Activated T-cell treated with anti-CD3 and anti-CD28 coated beads for 48 hours (primary cell): Measurements from ENCODE around the gene CPED1.
"Not testable (repeated sequence)": the region's sequence is repeated elsewhere in the genome, so short reads cannot be mapped to it uniquely, and the experiment has no call there.

Source experiments
- DNase-seq: peaks from one replicate; pipeline ENCODE4 v3.0.0-alpha.2; 2020; ENCODE audit warnings: low read depth

CPED1 gene

DNA sequence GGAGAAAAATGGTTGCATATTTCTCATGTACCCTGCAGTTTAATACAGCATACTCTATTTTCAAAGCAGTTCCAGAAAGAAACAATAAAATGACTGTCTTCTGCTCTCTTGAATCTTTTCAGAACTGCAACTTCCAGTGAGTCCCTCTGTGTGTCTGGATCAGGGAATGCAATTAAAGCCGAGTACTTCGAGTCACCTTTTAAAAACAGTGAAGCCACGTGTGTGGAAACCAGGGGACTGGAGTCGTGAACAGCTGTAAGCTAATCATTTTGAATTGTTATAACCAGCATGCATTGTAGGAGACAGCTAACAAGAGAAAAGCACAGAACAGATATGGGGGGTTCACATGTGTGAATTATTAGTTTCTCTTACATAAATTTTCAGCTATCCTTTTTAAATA lies 109.1 kb downstream of the CPED1 start:
- DNase-seq: no peak

DNA sequence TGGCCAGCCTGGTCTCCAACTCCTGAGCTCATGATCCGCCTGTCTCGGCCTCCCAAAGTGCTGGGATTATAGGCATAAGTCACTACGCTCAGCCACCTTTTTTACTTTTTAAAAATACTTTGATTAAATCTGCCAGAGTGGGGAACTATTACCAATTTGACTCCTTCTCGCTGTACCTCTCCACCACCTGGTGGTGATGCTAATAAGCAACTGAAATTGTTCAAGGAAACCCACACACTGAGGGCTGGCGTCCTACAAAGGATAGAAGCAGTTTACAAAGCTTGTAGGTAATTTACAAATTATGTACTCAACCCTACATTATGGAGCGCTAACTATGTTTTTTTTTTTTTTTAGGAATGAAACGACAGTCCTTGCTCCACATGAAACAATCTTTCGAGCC lies 111.1 kb downstream of the CPED1 start:
- no peak for DNase-seq

- no peak for DNase-seq
These were observed 112.6 kb downstream of the CPED1 start for GRCh38 chr7:121101083-121101482.

DNA sequence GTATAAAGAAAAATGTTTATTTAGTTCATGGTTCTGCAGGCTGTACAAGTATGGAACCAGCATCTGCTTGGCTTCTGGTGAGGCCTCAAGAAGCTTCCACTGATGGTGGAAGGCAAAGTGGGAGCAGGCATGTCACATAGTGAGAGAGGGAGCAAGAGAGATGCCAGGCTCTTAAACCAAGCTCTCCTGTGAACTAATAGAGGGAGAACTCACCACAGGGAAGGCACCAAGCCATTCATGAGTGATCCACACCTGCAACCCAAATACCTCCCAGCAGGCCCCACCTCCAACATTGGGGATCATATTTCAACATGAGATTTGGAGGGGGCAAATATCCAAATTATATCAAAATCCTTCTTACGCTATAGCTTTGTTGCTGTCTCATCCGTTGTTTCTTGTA lies 113.1 kb downstream of the CPED1 start:
- no peak for DNase-seq

DNA sequence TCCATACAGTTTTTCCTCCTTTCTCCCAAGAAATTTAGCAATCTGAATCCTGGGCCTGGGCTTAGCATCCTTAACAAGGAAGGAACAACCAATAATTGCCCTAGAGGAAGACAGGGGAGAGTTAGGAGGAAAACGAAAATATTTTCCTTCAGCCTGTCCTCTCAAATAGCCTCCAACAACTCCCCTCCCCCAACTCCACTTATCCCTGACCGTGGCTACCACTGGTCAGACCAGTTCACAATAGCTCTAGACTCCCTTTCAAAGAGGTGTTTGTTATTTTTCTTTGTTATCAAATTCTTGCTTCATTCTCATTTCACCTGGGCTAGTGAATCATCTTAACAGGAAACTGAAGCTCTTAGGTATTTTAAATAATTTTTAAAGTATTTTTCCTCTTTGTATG lies 114.1 kb downstream of the CPED1 start:
- DNase-seq: no peak

- no peak for DNase-seq
These were observed 114.6 kb downstream of the CPED1 start for GRCh38 chr7:121103086-121103485.

DNA sequence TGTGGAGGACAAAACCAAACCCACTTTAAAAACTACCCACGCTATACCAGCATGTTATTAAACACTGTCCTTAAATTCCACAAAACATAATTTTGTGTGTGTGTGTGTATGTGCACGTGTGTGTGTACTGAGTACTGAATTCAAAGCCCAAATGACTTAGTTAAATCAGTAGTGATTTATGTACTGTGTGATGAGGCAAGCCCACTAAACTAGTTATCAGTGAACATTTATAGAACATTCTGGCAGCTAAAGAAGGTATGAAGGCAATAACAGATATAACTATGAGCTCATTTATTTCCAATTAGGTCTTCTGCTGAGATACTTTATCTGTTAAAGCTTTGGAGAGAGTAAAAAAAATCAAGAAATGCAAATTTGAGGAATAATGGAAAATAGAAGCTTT lies 115.1 kb downstream of the CPED1 start:
- DNase-seq: no peak

- no peak for DNase-seq
These were observed 116.8 kb downstream of the CPED1 start for GRCh38 chr7:121105262-121105661.

DNA sequence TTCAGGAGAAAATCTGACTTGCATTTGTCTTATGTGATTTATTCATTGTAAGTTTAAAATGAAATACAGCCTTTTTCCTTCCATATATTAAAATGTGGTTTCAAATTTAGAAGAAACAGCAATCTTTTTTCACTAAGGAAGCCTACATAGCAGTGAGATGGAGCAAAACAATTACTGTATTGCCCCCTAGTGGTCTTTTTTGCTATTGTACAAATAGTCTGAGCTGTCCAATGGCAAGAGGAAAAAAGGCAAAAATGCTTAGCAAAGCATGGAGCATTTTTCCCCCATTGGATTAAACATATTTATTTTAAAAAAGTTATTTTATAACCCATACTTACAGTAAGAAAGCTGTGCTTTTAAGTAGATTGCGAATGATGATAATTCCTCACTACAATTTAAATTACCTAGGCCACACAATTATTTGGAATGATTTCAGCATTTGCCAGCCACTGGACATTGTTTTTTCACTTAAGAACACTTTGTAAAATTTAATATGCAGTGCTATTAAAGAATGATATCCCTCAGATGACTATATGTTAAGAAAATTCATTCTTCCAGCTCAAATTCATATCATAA lies 119.5 kb downstream of the CPED1 start:
- DNase-seq: no peak

DNA sequence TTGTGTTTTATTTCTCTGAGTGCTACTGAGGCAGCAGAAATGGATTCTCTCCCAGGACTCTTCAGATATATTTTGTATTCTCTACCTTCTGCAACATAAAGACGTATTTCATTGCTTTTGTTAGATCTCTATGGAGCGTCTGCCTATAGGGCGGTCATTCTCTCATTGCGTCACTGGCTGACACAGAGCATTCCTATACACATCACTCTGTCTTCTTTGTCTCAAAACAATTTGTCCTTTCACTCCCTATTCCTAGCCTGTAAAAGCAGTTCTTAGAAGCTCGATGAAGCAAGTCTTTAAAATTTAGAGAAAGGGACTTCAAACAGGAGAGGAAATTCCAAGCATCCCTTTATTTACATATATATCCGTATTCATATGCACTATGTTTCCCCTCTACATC lies 120.6 kb downstream of the CPED1 start:
- DNase-seq: no peak

GRCh38 chr7:121113288-121113687 lies 124.8 kb downstream of the CPED1 start:
- no peak for DNase-seq

DNA sequence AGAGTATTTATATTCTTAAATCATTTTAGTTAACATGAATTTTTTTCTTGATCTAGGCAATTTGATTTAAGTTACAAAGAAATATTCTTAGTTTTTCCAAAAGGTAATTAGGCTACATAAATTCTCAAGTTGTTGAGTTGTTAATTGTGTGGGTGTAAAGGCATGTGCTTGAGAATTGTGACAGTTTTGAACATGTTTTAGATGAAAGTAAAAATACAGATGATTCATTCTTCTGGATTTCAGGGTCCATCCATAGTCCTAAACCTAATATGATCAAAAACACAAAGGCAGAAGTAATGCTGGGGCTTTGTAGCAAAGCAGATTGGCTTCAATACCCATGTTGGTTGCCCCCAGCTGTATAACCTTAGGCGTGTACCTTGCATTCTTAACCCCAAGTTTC lies 127.9 kb downstream of the CPED1 start:
- DNase-seq: no peak

GRCh38 chr7:121119047-121119446 lies 130.5 kb downstream of the CPED1 start:
- DNase-seq: no peak

DNA sequence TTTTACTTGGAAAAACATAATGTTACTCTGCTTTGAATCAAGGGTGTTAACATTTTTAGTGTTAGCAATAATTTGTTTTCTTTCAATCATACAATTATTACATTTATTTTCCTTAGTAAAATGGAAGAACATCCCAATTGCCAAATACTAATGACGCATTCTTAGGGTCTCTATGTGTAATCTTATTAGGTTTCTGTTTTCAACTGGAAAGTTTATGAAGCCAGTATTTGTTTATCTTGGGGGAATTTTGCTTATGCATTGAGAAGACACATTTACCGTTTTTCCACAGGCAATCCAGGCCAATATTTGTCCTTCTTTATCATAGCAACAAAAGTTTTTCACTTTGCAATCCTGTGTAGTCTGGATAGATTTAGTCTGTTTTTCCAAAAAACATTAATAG lies 134.5 kb downstream of the CPED1 start:
- DNase-seq: no peak

DNA sequence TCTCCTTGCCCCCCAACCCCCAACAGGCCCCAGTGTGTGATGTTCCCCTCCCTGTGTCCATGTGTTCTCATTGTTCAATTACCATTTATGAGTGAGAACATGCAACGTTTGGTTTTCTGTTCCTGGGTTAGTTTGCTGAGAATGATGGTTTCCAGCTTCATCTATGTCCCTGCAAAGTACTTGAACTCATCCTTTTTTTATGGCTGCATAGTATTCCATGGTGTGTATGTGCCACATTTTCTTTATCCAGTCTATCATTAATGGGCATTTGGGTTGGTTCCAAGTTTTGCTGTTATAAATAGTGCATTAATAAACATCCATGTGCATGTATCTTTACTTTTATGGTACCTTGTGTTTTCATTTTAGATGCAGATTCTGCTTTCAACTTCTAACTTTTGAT lies 136.9 kb downstream of the CPED1 start:
- not testable (repeated sequence) for DNase-seq

GRCh38 chr7:121126201-121126600 lies 137.7 kb downstream of the CPED1 start:
- DNase-seq: no peak

DNA sequence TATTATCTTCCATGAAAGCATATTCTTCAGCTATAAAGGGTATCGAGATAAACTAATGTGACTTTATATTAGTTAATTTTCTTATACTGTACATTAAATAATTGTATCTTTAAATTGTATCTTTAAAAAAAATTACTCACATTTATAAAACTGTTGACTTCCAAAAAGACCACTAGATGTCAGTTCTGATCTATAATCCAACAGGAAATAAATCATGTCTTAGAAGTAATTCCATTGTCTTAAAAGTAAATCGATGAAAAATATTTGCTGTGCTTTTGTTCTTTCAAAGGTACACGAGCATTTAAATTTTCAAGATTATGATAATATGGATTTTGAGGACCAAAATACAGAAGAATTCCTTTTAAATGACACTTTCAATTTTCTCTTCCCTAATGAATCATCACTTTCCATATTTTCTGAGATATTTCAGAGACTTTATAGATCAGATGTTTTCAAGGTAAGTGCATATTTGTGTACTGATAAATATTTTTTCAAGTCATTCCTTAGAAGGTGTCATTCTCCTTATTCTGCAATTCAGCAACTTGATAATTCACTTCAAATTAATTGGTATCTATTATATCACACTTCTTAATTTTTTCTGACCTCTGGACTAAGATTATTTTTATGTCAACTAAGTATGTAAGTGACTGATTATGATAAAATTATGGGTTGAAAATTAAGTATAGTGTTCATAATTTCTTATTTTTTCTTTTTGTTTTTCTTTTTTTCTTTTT lies 138.5 kb downstream of the CPED1 start:
- no peak for DNase-seq

- DNase-seq: no peak
These were observed 144.4 kb downstream of the CPED1 start for GRCh38 chr7:121132940-121133339.

DNA sequence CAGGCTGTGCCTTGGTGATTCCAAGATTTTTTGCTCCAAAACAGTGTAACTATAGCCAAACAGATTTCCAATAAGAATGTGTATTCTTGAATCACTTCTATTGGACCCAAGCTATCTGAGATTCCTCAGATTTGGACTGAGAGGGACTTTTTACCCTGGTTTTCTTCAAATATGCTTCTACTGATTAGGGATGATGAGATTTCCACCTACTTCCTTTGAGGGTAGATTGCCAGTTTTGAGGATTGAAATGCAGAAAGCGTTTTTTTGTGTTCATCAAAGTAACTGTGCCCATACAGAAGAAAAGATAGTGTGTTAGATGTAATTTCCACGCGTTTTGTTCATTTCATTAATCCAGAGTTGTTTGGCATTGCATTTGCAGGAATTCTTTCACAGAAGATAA lies 144.9 kb downstream of the CPED1 start:
- DNase-seq: no peak

DNA sequence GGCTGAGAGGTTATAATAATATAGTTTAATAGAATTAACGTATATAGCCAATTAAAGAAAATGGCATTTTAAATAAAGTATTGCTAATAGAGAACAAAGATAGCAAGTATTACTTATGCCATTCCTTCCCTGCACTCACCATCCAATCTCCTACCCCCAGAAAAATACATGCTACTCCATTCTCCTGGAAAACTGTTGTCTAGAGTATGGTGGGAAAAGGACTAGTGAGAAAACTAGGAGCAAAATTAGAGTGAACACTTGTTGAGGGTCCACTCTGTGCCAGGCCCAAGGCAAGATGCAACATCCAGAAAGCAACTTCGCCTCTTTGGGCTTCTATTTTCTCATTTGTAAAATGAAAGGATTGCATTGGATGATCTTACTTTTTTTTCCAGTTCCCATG lies 149.1 kb downstream of the CPED1 start:
- DNase-seq: no peak

DNA sequence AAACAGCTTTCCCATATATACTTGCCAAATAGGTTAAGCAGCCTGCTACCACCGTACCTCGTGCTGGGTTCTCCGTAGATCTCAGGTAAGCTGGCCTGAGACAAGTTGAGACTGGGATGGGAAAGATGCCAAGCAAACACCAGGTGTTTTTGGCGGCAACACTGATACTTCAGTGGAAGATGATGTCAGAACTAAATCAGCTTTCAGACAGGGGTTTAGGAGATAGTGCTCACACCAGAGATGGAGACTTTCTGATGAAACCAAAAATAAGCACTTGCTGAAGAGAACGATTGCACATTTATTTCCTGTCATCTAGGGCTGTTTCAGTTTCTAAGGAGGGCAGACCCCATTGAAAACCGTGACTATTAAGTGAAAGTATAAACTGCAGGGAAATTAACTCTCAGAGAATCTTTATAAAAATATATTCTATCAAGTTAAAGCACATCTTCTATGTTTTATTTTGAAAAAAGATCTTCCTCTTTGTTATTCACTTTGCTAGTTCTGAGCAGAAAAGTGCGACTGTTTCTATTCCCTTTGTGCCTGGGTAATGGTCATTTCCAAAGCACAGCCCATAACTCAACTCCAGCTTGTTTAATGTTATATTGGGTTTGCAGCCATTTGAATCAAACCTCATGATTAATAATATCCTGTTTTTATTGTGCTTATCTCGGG lies 149.9 kb downstream of the CPED1 start:
- no peak for DNase-seq

GRCh38 chr7:121139427-121139826 lies 150.9 kb downstream of the CPED1 start:
- DNase-seq: no peak

- no peak for DNase-seq
These were observed 152.3 kb downstream of the CPED1 start for GRCh38 chr7:121140790-121141189.

GRCh38 chr7:121151774-121152221 lies 163.3 kb downstream of the CPED1 start:
- DNase-seq: no peak
